ENCODE results near the gene AGPAT1. TPM values are rescaled to one million over a fixed set of nuclear protein-coding genes. Genes with fewer than 3 reads are reported as not detected.

Gene AGPAT1
- polyA plus RNA-seq, 1 donor (not counting 4 experiments of a cell fraction or from before 2014, with no cell fraction given) = 46.4 TPM

DNA sequence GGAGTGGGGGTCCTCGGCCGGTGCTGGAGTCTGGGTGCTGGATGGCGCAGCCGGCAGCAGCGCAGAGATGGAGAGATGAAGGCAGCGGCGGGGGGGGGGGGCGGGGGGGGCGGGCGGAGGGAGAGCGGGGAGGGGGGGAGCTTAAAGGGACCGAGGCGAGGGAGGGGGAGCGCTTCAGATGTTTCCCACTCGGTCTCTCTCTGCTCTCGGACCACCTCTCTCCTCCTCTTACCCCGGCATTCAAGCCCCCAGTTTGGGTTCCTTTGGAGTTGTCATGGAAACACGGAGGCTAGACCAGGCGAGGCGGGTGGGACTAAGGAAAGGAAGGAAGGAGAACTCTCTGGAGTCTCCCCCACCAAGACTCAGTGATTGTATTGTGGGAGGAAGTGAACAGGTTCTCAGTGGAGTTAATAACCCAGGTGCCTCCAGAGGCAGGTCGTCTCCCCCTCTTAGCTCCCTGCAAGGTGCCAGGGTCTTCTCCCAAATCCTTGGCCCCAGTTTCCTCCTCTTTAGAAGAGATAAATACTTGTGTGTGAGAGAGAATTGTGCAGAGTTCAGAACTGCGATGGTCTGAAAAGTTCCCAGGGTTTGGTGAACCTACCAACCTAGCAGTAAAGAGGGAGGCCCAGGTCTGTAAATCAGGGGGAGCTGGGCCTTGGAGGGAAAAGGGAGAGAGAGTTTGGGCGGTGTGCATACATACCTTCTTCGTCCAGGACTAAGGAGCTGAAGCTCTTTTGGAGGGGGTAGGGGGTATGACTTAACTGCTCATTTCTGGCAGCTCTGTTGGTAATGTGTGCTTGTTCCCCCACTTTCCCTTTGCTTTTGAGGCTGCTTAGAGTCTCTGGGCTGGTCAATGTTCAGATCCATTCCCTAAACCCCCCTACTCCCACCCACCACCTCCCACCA lies 23.8 kb downstream of the AGPAT1 start, which contains the start of gene PRRT1:
Gene PRRT1 (minus strand): TSS at position 77 of the 906 bp plus-strand sequence. CDS start 112 bp downstream, outside the sequence.
- peak within 1 kb of the TSS; percentile 35 for H2AFZ ChIP-seq (ENCODE audit: control insufficient read depth, low read length)
- peak within 1 kb of the TSS; percentile 92 for H3K9ac ChIP-seq (ENCODE audit: control insufficient read depth, extremely low read depth, insufficient read depth, low read length)
- peaks cover 0 to 4% of the 10 kb centered on the region in 2 experiments for H3K36me3 ChIP-seq (ENCODE audit: control insufficient read depth in 2 of 2, extremely low read depth in 1 of 2, insufficient read depth in 2 of 2, low read length in 2 of 2)
- H4K20me1 ChIP-seq (ENCODE audit: control insufficient read depth, extremely low read depth, insufficient read depth, low read length) = no peaks in the 10 kb centered on the region
- H3K9me1 ChIP-seq (ENCODE audit: control insufficient read depth, extremely low read depth, insufficient read depth, low read length) = no peaks in the 10 kb centered on the region
- H3K79me2 ChIP-seq (ENCODE audit: control insufficient read depth, insufficient read depth, low read length) = peaks cover 2% of the 10 kb centered on the region
- peak within 1 kb of the TSS in 2 of 3 experiments; percentile 96 to 99 for H3K4me3 ChIP-seq (ENCODE audit: control insufficient read depth in 2 of 3, extremely low read depth in 1 of 3, insufficient read depth in 2 of 3, low read depth in 1 of 3, low read length in 3 of 3)
- FAIRE-seq (no peak), DNase-seq (ENCODE audit: low read depth, low spot score) (no peak)
- H3K27me3 ChIP-seq (ENCODE audit: control insufficient read depth, extremely low read depth, insufficient read depth, low read length) = peaks cover 4% of the 10 kb centered on the region
- H3K27ac ChIP-seq (ENCODE audit: control insufficient read depth, insufficient read depth, low read length) = peak within 1 kb of the TSS; percentile 81
- H3K4me1 ChIP-seq (ENCODE audit: control insufficient read depth, extremely low read depth, insufficient read depth, low read length) = peaks cover 20% of the 10 kb centered on the region
- peak within 1 kb of the TSS; percentile 99 for H3K4me2 ChIP-seq (ENCODE audit: control insufficient read depth, extremely low read depth, insufficient read depth, low read depth, low read length)
- dilution Hi-C loops (cut with MboI; ENCODE audit: extremely low pct_ligation_motif_present, low sequenced_read_pairs) = no loop called here
- TF ChIP-seq, protein P1, sequence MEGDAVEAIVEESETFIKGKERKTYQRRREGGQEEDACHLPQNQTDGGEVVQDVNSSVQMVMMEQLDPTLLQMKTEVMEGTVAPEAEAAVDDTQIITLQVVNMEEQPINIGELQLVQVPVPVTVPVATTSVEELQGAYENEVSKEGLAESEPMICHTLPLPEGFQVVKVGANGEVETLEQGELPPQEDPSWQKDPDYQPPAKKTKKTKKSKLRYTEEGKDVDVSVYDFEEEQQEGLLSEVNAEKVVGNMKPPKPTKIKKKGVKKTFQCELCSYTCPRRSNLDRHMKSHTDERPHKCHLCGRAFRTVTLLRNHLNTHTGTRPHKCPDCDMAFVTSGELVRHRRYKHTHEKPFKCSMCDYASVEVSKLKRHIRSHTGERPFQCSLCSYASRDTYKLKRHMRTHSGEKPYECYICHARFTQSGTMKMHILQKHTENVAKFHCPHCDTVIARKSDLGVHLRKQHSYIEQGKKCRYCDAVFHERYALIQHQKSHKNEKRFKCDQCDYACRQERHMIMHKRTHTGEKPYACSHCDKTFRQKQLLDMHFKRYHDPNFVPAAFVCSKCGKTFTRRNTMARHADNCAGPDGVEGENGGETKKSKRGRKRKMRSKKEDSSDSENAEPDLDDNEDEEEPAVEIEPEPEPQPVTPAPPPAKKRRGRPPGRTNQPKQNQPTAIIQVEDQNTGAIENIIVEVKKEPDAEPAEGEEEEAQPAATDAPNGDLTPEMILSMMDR (optimal IDR thresholded peaks at IDR 0.05 in 1 of 3, IDR thresholded peaks at IDR 0.05 in 1 of 3, conservative IDR thresholded peaks at IDR 0.05 in 1 of 3; ENCODE audit: extremely low read depth in 1 of 3, insufficient read depth in 2 of 3, low read length in 3 of 3) = no peak
- no peak for TF ChIP-seq EZH2 (IDR thresholded peaks at IDR 0.05; ENCODE audit: low read length)
- H3K9me3 ChIP-seq (ENCODE audit: control insufficient read depth, low read depth, low read length) = no peaks in the 10 kb centered on the region

DNA sequence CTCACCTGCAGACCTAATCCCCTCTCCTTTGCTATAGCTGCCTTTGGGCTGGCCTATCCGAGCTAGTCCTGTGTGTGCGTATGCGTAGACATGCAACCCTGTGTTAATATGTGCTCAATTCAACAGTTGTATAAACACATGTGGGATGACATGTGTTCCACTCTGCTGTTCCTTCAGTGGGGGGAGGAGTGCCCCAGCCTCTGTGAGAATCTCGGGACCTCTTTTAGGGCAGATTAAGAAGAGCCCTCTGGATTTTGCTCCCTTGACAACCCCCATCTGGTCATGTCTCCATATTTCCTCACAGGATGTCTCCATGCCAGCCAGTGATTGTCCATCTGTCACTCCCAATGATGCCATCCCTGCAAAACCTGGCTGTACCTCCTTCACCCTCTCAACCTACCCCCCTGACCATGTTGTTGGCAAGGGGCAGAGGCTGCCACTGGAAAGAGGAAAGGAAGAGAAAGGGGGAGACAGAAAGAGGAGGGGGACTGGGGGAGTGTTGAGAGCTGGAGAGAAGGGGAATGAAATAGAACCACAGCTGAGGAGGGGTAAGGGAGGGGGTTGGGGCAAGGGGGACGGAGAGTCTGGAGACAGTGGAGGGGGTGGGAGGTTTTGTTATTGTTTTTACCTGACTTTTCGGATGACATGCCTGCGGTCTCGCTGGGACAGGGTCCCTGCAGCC lies 24.6 kb downstream of the AGPAT1 start:
- Histone ChIP-seq H3K9ac (ENCODE audit: control insufficient read depth, extremely low read depth, insufficient read depth, low read length) (no peak overlapping the region), H3K9me1 (ENCODE audit: control insufficient read depth, extremely low read depth, insufficient read depth, low read length) (no peaks in the 10 kb centered on the region)

More for the DNA sequence above, 24.6 kb downstream of the AGPAT1 start:
- peaks cover 2% of the 10 kb centered on the region for H3K79me2 ChIP-seq (ENCODE audit: control insufficient read depth, insufficient read depth, low read length)
- dilution Hi-C loops (cut with MboI; ENCODE audit: extremely low pct_ligation_motif_present, low sequenced_read_pairs) = no loop called here
- H2AFZ ChIP-seq (ENCODE audit: control insufficient read depth, low read length) = no peak overlapping the region
- FAIRE-seq (no peak), DNase-seq (ENCODE audit: low read depth, low spot score) (no peak)
- no peaks in the 10 kb centered on the region for H4K20me1 ChIP-seq (ENCODE audit: control insufficient read depth, extremely low read depth, insufficient read depth, low read length)
- H3K27me3 ChIP-seq (ENCODE audit: control insufficient read depth, extremely low read depth, insufficient read depth, low read length) = peaks cover 4% of the 10 kb centered on the region
- H3K36me3 ChIP-seq (ENCODE audit: control insufficient read depth in 2 of 2, extremely low read depth in 1 of 2, insufficient read depth in 2 of 2, low read length in 2 of 2) = peaks cover 0 to 4% of the 10 kb centered on the region in 2 experiments
- no peak overlapping the region for H3K4me2 ChIP-seq (ENCODE audit: control insufficient read depth, extremely low read depth, insufficient read depth, low read depth, low read length)
- H3K27ac ChIP-seq (ENCODE audit: control insufficient read depth, insufficient read depth, low read length) = no peak overlapping the region
- H3K9me3 ChIP-seq (ENCODE audit: control insufficient read depth, low read depth, low read length) = no peaks in the 10 kb centered on the region
- no peak overlapping the region for H3K4me3 ChIP-seq (ENCODE audit: control insufficient read depth in 2 of 3, extremely low read depth in 1 of 3, insufficient read depth in 2 of 3, low read depth in 1 of 3, low read length in 3 of 3)
- TF ChIP-seq, protein P1 (optimal IDR thresholded peaks at IDR 0.05 in 1 of 3, IDR thresholded peaks at IDR 0.05 in 1 of 3, conservative IDR thresholded peaks at IDR 0.05 in 1 of 3; ENCODE audit: extremely low read depth in 1 of 3, insufficient read depth in 2 of 3, low read length in 3 of 3) = no peak
- TF ChIP-seq EZH2 (IDR thresholded peaks at IDR 0.05; ENCODE audit: low read length) = no peak
- H3K4me1 ChIP-seq (ENCODE audit: control insufficient read depth, extremely low read depth, insufficient read depth, low read length) = peaks cover 20% of the 10 kb centered on the region

Measured in keratinocyte (primary cell).